ENCODE data around the gene ITGB3BP.

- TF ChIP-seq ATF3 (CRISPR knock-in tag; conservative IDR thresholded peaks at IDR 0.05): no peak
- no peak for TF ChIP-seq CTCF (IDR thresholded peaks at IDR 0.05)
- TF ChIP-seq TEAD4 (CRISPR knock-in tag; IDR thresholded peaks at IDR 0.05): no peak
- no peak for TF ChIP-seq FOXP1 (CRISPR knock-in tag; IDR thresholded peaks at IDR 0.05; ENCODE audit: borderline replicate concordance)
- TF ChIP-seq TP53 (CRISPR knock-in tag; IDR thresholded peaks at IDR 0.05): no peak
- TF ChIP-seq SP1 (CRISPR knock-in tag; conservative IDR thresholded peaks at IDR 0.05): no peak
- no peak for TF ChIP-seq E2F1 (CRISPR knock-in tag; IDR thresholded peaks at IDR 0.05)
- no peak for TF ChIP-seq IRF1 (CRISPR knock-in tag; IDR thresholded peaks at IDR 0.05)
- TF ChIP-seq ZNF138 (CRISPR knock-in tag; conservative IDR thresholded peaks at IDR 0.05): no peak
- TF ChIP-seq ZNF532 (CRISPR knock-in tag; IDR thresholded peaks at IDR 0.05; ENCODE audit: borderline replicate concordance): no peak
- no peak for TF ChIP-seq PRDM15 (CRISPR knock-in tag; IDR thresholded peaks at IDR 0.05)
- TF ChIP-seq E2F4 (CRISPR knock-in tag; IDR thresholded peaks at IDR 0.05; ENCODE audit: borderline replicate concordance, low read depth): no peak
Observed at GRCh38 chr1:63523738-63524137, 713 bp upstream of the ITGB3BP start.
